GM18526 (cell line): ENCODE data around the gene OPRD1.

Source experiments
- POLR2A ChIP-seq: IDR thresholded peaks from 3 replicates; pipeline ENCODE4 v1.6.1; 2011; ENCODE audit not compliant: insufficient read length; ENCODE audit errors: extremely low read depth

OPRD1 gene

GRCh38 chr1:28862571-28863403, 50.8 kb downstream of the OPRD1 start:
- TF ChIP-seq POLR2A = no peak

GRCh38 chr1:28864695-28865094, 52.7 kb downstream of the OPRD1 start:
- no peak for TF ChIP-seq POLR2A

- TF ChIP-seq POLR2A = no peak
These were observed 54.2 kb downstream of the OPRD1 start for GRCh38 chr1:28865997-28866650.

GRCh38 chr1:28867850-28868249, 55.9 kb downstream of the OPRD1 start:
- TF ChIP-seq POLR2A = no peak

- TF ChIP-seq POLR2A = no peak
These were observed 58.0 kb downstream of the OPRD1 start for GRCh38 chr1:28869952-28870351.

GRCh38 chr1:28871631-28872401, 59.8 kb downstream of the OPRD1 start:
- no peak for TF ChIP-seq POLR2A

- no peak for TF ChIP-seq POLR2A
These were observed 65.3 kb downstream of the OPRD1 start for GRCh38 chr1:28877132-28877781.

GRCh38 chr1:28878796-28879195, 66.8 kb downstream of the OPRD1 start:
- TF ChIP-seq POLR2A = no peak

GRCh38 chr1:28882009-28882628, 70.1 kb downstream of the OPRD1 start:
- TF ChIP-seq POLR2A = no peak

- no peak for TF ChIP-seq POLR2A
These were observed 71.3 kb downstream of the OPRD1 start for GRCh38 chr1:28883242-28883616.

- TF ChIP-seq POLR2A = no peak
These were observed 73.5 kb downstream of the OPRD1 start for GRCh38 chr1:28885472-28885877.

- TF ChIP-seq POLR2A = no peak
These were observed 74.2 kb downstream of the OPRD1 start for GRCh38 chr1:28885977-28886730.

- peak; percentile 57 for TF ChIP-seq POLR2A
These were observed 74.9 kb downstream of the OPRD1 start for GRCh38 chr1:28886731-28887418.

GRCh38 chr1:28887419-28887834, 75.5 kb downstream of the OPRD1 start:
- no peak for TF ChIP-seq POLR2A
